Measurements from ENCODE around the gene MRPL37. TPM values are rescaled to one million over a fixed set of nuclear protein-coding genes. Genes with fewer than 3 reads are reported as not detected.

Gene MRPL37
- polyA plus RNA-seq, 3 donors: 7.5 to 47.8 (median 42.5) TPM

GRCh38 chr1:54221867-54222484, 22.0 kb downstream of the MRPL37 start:
- Mint-ChIP-seq H3K4me3 (no peak overlapping the region), H3K27me3 (ENCODE audit: low read depth in 3 of 3) (peaks cover 0 to 2% (median 0%) of the 10 kb centered on the region in 3 donors), H3K4me1 (peaks cover 26% of the 10 kb centered on the region), H3K9me3 (no peaks in the 10 kb centered on the region), H3K36me3 (peaks cover 50 to 56% of the 10 kb centered on the region in 2 donors), H3K27ac (peak overlapping the region in 2 of 7 donors; percentile 27 to 54)
- H3K4me3 ChIP-seq (replicated peaks in 1 of 3; ENCODE audit: low read depth in 2 of 3, low read length in 3 of 3): no peak overlapping the region
- no peaks in the 10 kb centered on the region for H3K79me2 ChIP-seq (ENCODE audit: insufficient read depth, low read length)
- TF ChIP-seq CTCF (IDR thresholded peaks at IDR 0.05): no peak
- WGBS (ENCODE audit: insufficient coverage): 100% methylated on average over 4 of the region's 7 CpGs
- H3K4me2 ChIP-seq (replicated peaks; ENCODE audit: extremely low read depth, low read length, poor library complexity, severe bottlenecking): no peak overlapping the region
- H3K36me3 ChIP-seq (replicated peaks in 1 of 2; ENCODE audit: control insufficient read depth in 1 of 2, insufficient read depth in 2 of 2, low read length in 2 of 2): peaks cover 21 to 32% of the 10 kb centered on the region in 2 donors
- no peaks in the 10 kb centered on the region for H3K27me3 ChIP-seq (ENCODE audit: control insufficient read depth in 2 of 2, insufficient read depth in 2 of 2, low read length in 2 of 2)
- H3K9ac ChIP-seq (ENCODE audit: insufficient read depth, low read length, poor library complexity, severe bottlenecking): no peak overlapping the region
- H3K27ac ChIP-seq (ENCODE audit: low read depth in 1 of 2, low read length in 2 of 2): no peak overlapping the region
- intact Hi-C loops (cut with micrococcal nuclease): loop anchor here in 1 of 2 donors (10.0 kb wide), 1 partner anchor 183 kb away; the partner anchor contains the start of gene SSBP3
- H4K20me1 ChIP-seq (ENCODE audit: insufficient read depth, low read length): peaks cover 8% of the 10 kb centered on the region
- peaks cover 20% of the 10 kb centered on the region in 2 donors for H3K4me1 ChIP-seq (ENCODE audit: control insufficient read depth in 1 of 2, insufficient read depth in 2 of 2, low read length in 2 of 2)
- no peak for DNase-seq
- no peak overlapping the region for H2AFZ ChIP-seq (ENCODE audit: insufficient read depth, low read depth, low read length, poor library complexity, severe bottlenecking)
- no peaks in the 10 kb centered on the region for H3K9me3 ChIP-seq (replicated peaks in 1 of 2; ENCODE audit: control insufficient read depth in 1 of 2, insufficient read depth in 1 of 2, low read length in 2 of 2)

- H3K36me3 Mint-ChIP-seq: peaks cover 42 to 51% of the 10 kb centered on the region in 2 donors
- H3K27me3 Mint-ChIP-seq (ENCODE audit: low read depth in 3 of 3): peaks cover 0 to 2% (median 0%) of the 10 kb centered on the region in 3 donors
- Histone ChIP-seq H3K4me1 (ENCODE audit: control insufficient read depth in 1 of 2, insufficient read depth in 2 of 2, low read length in 2 of 2) (peaks cover 27 to 28% of the 10 kb centered on the region in 2 donors), H3K27ac (ENCODE audit: low read depth in 1 of 2, low read length in 2 of 2) (no peak overlapping the region), H2AFZ (ENCODE audit: insufficient read depth, low read depth, low read length, poor library complexity, severe bottlenecking) (no peak overlapping the region), H3K4me2 (replicated peaks; ENCODE audit: extremely low read depth, low read length, poor library complexity, severe bottlenecking) (no peak overlapping the region), H3K36me3 (replicated peaks in 1 of 2; ENCODE audit: control insufficient read depth in 1 of 2, insufficient read depth in 2 of 2, low read length in 2 of 2) (peaks cover 14 to 25% of the 10 kb centered on the region in 2 donors), H4K20me1 (ENCODE audit: insufficient read depth, low read length) (peaks cover 8% of the 10 kb centered on the region), H3K4me3 (replicated peaks in 1 of 3; ENCODE audit: low read depth in 2 of 3, low read length in 3 of 3) (no peak overlapping the region), H3K9me3 (replicated peaks in 1 of 2; ENCODE audit: control insufficient read depth in 1 of 2, insufficient read depth in 1 of 2, low read length in 2 of 2) (no peaks in the 10 kb centered on the region), H3K27me3 (ENCODE audit: control insufficient read depth in 2 of 2, insufficient read depth in 2 of 2, low read length in 2 of 2) (no peaks in the 10 kb centered on the region), H3K9ac (ENCODE audit: insufficient read depth, low read length, poor library complexity, severe bottlenecking) (no peak overlapping the region), H3K79me2 (ENCODE audit: insufficient read depth, low read length) (no peaks in the 10 kb centered on the region)
- DNase-seq: no peak
- peak overlapping the region in 1 of 7 donors; percentile 24 for H3K27ac Mint-ChIP-seq
- H3K9me3 Mint-ChIP-seq: no peaks in the 10 kb centered on the region
- 21% methylated on average over 2 of the region's 6 CpGs for WGBS (ENCODE audit: insufficient coverage)
- intact Hi-C loops (cut with micrococcal nuclease): loop anchor here in 1 of 2 donors (10.0 kb wide), 1 partner anchor 182 kb away; the partner anchor contains the start of gene SSBP3
- no peak overlapping the region for H3K4me3 Mint-ChIP-seq
- no peak for TF ChIP-seq CTCF (IDR thresholded peaks at IDR 0.05)
- H3K4me1 Mint-ChIP-seq: peaks cover 33% of the 10 kb centered on the region
Measured at GRCh38 chr1:54222711-54223110, 22.7 kb downstream of the MRPL37 start.
